Ectodermal cell (in vitro differentiated cells): ENCODE results near the gene SNRNP40.

Experiments used
- H3K27ac ChIP-seq: 2 replicates; pipeline ENCODE4 v1.7.0; 2013; ENCODE audit warnings: mild to moderate bottlenecking, low read depth, low read length; ENCODE audit not compliant: insufficient read depth, poor library complexity, severe bottlenecking
- H3K27me3 ChIP-seq: 2 replicates; pipeline ENCODE4 v1.7.0; 2013; ENCODE audit warnings: mild to moderate bottlenecking, low read length; ENCODE audit not compliant: insufficient read depth, control insufficient read depth, poor library complexity, severe bottlenecking
- H3K36me3 ChIP-seq: one replicate; pipeline ENCODE4 v1.7.0; 2013; ENCODE audit warnings: low read length; ENCODE audit not compliant: control insufficient read depth, insufficient read depth
- H3K4me1 ChIP-seq: one replicate; pipeline ENCODE4 v1.7.0; 2013; ENCODE audit warnings: low read length; ENCODE audit not compliant: control insufficient read depth, insufficient read depth
- H3K4me3 ChIP-seq: 2 replicates; pipeline ENCODE4 v1.7.0; 2013; ENCODE audit warnings: low read depth, low read length, control low read depth; ENCODE audit not compliant: insufficient read depth
- H3K9me3 ChIP-seq: 2 replicates; pipeline ENCODE4 v1.7.0; 2013; ENCODE audit warnings: mild to moderate bottlenecking, low read length, moderate library complexity; ENCODE audit not compliant: control insufficient read depth
- WGBS, 2 experiments: methylation state at CpG; one replicate each; pipeline ENCODE4 v1.1.7; 2013; ENCODE audit warnings: missing lambda C conversion rate in 2 of 2; 5-methylcytosine and 5-hydroxymethylcytosine counted together

The SNRNP40 gene

GRCh38 chr1:31218705-31219104, 77.9 kb downstream of the SNRNP40 start:
- WGBS, 2 experiments: 86 to 88% methylated on average over 8 of the region's 8 CpGs
- H3K4me1 ChIP-seq: peaks cover 18% of the 10 kb centered on the region
- H3K36me3 ChIP-seq: no peaks in the 10 kb centered on the region
- H3K9me3 ChIP-seq: no peaks in the 10 kb centered on the region
- no peak overlapping the region for H3K27ac ChIP-seq
- H3K27me3 ChIP-seq: no peaks in the 10 kb centered on the region
- H3K4me3 ChIP-seq: no peak overlapping the region

- H3K4me3 ChIP-seq: no peak overlapping the region
- WGBS, 2 experiments: 46 to 48% methylated on average over 10 of the region's 10 CpGs
- no peaks in the 10 kb centered on the region for H3K9me3 ChIP-seq
- no peaks in the 10 kb centered on the region for H3K36me3 ChIP-seq
- no peak overlapping the region for H3K27ac ChIP-seq
- H3K4me1 ChIP-seq: peaks cover 16% of the 10 kb centered on the region
- no peaks in the 10 kb centered on the region for H3K27me3 ChIP-seq
Observed at GRCh38 chr1:31216016-31216415, 80.6 kb downstream of the SNRNP40 start.

- Histone ChIP-seq H3K36me3 (no peaks in the 10 kb centered on the region), H3K9me3 (no peaks in the 10 kb centered on the region), H3K27ac (no peak overlapping the region), H3K4me3 (no peak overlapping the region), H3K27me3 (no peaks in the 10 kb centered on the region), H3K4me1 (peaks cover 16% of the 10 kb centered on the region)
- 78 to 79% methylated on average over 11 of the region's 11 CpGs for WGBS, 2 experiments
Observed at GRCh38 chr1:31215065-31215570, 81.5 kb downstream of the SNRNP40 start.

- H3K4me3 ChIP-seq: no peak overlapping the region
- no peaks in the 10 kb centered on the region for H3K9me3 ChIP-seq
- H3K4me1 ChIP-seq: peaks cover 16% of the 10 kb centered on the region
- no peaks in the 10 kb centered on the region for H3K36me3 ChIP-seq
- WGBS, 2 experiments: 59 to 64% methylated on average over 12 of the region's 12 CpGs
- H3K27ac ChIP-seq: no peak overlapping the region
- no peaks in the 10 kb centered on the region for H3K27me3 ChIP-seq
Observed at GRCh38 chr1:31214316-31215064, 82.1 kb downstream of the SNRNP40 start.
